Peyer's patch (tissue), 4 donors: ENCODE data around the gene ZNHIT1. TPM values are rescaled to one million over a fixed set of nuclear protein-coding genes. Genes with fewer than 3 reads are reported as not detected.

ENCODE experiments used
- DNase-seq, 3 donors: peaks; one replicate each; pipeline ENCODE4 v3.0.0-alpha.2; 2017 to 2019
- H3K27ac ChIP-seq, 4 donors: fragments of 200-600 bp; sonication (generic); one replicate each; pipeline ENCODE4 v1.5.1; 2016 to 2019
- H3K27me3 ChIP-seq, 2 donors: fragments of 200-600 bp; sonication (generic); one replicate each; pipeline ENCODE4 v1.5.1; 2019
- H3K36me3 ChIP-seq, 3 donors: fragments of 200-600 bp; sonication (generic); one replicate each; pipeline ENCODE4 v1.5.1; 2016 to 2019
- H3K4me1 ChIP-seq, 4 donors: fragments of 200-600 bp; sonication (generic); one replicate each; pipeline ENCODE4 v1.5.1; 2016 to 2019
- H3K4me3 ChIP-seq, 4 donors: fragments of 200-600 bp; sonication (generic); 1 replicate in 3 of 4; 2 replicates in 1 of 4; pipeline ENCODE4 v1.5.1; 2016 to 2019; ENCODE audit warnings: mild to moderate bottlenecking in 1 of 4
- H3K9me3 ChIP-seq, 4 donors: fragments of 200-600 bp; sonication (generic); one replicate each; pipeline ENCODE4 v1.5.1; 2016 to 2019; ENCODE audit warnings: mild to moderate bottlenecking in 1 of 4
- POLR2A ChIP-seq, 2 donors: fragments of 450-650 bp; IDR thresholded peaks; one replicate each; pipeline ENCODE4 v1.5.1; 2017; ENCODE audit warnings: antibody characterized with exemption in 2 of 2, mild to moderate bottlenecking in 2 of 2, moderate library complexity in 2 of 2
- total RNA-seq, 4 donors: library from RNA; depleted of rRNA; stranded (reverse); fragments of >200 nt; gene quantifications; one replicate each; pipeline ENCODE4 v1.1.0, GENCODE V29; 2016
- TF ChIP-seq, protein P1 (sequence below), 6 experiments: fragments of 450-650 bp in 4 of 6; fragments of 200-600 bp in 2 of 6; sonication (generic) in 1 of 6; IDR thresholded peaks; one replicate each; pipeline ENCODE4 v1.5.1; 2017 to 2019; ENCODE audit warnings: antibody characterized with exemption in 6 of 6, mild to moderate bottlenecking in 3 of 6, moderate library complexity in 1 of 6

ZNHIT1 gene
- total RNA-seq, 4 donors from 2014 or later, result 37.1 to 142 (median 110) TPM

DNA sequence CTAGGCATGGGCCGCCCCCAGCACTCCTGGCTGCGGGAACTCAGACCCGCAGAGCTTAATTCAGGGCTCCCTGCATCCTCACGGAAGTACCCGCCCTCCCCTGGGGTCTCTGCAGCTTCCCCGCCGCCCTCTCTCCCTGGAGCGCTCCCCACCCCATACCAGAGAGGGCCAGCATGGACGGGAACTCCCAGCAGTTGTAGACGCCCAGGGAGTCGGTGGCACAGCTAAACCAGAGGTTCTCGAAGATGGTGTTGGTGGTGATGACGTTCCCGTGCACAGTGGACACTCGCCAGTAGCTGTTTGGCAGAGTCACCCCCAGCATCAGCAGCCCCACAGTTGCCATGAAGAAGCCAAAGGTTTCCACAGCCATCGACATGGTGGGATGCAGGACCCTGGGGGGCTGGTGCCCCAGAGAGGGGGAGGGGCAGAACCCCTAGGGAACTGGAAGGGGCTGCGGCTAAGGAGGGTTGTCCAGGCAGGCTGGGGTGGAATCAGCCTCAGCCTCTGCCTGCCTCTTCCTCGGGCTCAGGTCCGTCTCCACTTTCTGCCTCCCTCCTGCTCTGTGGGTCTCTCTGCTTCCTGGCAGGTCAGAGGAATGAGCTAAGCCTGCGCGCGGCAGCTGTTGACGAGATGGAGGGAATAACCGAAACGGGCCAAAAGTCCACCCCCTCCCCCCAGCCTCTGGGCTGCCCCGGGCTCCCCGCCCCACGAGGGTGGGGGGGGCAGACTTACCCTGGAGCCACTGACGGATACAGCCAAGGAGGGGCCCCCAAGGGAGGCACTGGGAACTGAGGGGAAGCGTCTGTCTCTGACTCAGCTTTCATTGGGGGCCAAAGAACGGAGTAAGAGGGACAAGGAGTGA is 19.5 kb downstream of the ZNHIT1 start, which contains the start of gene CLDN15:
CLDN15 (minus strand) TSS at position 597 of the 862 bp plus-strand sequence; CDS start at position 376, 221 bp downstream.
- peaks cover 0 to 15% (median 0%) of the 10 kb centered on the region in 3 donors for H3K36me3 ChIP-seq
- no peaks in the 10 kb centered on the region for H3K27me3 ChIP-seq
- peak in 2 of 3 donors; percentile 93 to 95 for DNase-seq
- peak within 1 kb of the TSS; percentile 49 to 100 (median 85) for H3K27ac ChIP-seq
- TF ChIP-seq POLR2A (IDR thresholded peaks at IDR 0.05), result peak; percentile 89 to 92
- TF ChIP-seq, protein P1, sequence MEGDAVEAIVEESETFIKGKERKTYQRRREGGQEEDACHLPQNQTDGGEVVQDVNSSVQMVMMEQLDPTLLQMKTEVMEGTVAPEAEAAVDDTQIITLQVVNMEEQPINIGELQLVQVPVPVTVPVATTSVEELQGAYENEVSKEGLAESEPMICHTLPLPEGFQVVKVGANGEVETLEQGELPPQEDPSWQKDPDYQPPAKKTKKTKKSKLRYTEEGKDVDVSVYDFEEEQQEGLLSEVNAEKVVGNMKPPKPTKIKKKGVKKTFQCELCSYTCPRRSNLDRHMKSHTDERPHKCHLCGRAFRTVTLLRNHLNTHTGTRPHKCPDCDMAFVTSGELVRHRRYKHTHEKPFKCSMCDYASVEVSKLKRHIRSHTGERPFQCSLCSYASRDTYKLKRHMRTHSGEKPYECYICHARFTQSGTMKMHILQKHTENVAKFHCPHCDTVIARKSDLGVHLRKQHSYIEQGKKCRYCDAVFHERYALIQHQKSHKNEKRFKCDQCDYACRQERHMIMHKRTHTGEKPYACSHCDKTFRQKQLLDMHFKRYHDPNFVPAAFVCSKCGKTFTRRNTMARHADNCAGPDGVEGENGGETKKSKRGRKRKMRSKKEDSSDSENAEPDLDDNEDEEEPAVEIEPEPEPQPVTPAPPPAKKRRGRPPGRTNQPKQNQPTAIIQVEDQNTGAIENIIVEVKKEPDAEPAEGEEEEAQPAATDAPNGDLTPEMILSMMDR (IDR thresholded peaks at IDR 0.05), result no peak
- H3K4me3 ChIP-seq, result peak within 1 kb of the TSS in 3 of 4 donors; percentile 33 to 60 (median 60)
- peaks cover 0 to 41% (median 2%) of the 10 kb centered on the region in 4 donors for H3K4me1 ChIP-seq
- no peaks in the 10 kb centered on the region for H3K9me3 ChIP-seq

DNA sequence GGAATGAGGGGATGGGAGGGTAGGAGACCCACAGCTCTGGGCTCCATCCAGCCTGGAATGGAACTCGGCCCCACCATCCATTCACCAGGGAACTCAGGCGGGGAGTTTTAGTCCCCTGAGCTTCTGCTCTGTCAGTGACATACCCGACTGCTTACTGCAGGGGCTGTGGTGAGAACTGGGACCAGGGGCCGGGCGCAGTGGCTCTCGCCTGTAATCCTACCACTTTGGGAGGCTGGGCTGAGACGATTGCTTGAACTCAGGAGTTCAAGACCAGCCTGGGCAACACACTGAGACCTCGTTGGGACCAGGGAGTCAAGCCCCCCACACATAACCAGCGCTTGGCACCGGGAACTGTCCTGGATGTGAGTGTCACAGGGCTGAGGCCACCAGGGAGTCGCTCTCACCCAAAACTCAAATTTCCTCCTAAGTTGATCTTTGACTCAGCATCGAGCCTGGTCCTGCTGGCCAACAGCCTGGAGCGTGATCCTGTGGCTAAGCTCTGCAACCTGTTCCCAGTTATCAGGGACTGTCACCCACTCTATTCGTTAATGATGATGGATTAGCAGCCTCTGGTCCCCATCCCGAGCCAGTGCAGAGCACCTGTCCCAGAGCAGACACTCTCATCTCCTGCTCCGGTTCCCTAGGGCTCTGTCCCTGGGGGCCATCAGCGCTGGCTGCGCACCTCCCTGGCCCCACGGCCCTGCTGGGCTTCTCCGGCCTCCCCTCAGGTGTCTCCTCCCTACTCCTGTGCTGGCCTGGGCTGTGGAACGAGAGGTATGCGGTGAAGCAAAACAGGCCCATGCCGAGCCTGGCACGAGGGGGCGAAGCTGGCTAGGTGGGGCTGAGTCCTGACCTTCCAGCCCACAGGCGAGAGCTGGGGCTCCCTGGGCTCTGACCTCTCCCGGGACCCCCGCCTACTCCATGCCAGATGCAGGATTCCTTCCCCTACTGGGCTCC is 20.5 kb downstream of the ZNHIT1 start:
- H3K9me3 ChIP-seq, result no peaks in the 10 kb centered on the region
- peak in 2 of 3 donors; percentile 56 to 66 for DNase-seq
- peak; percentile 7 to 59 for TF ChIP-seq POLR2A (IDR thresholded peaks at IDR 0.05)
- TF ChIP-seq, protein P1 (IDR thresholded peaks at IDR 0.05), result no peak
- H3K27me3 ChIP-seq, result no peaks in the 10 kb centered on the region
- H3K36me3 ChIP-seq, result peaks cover 0 to 15% (median 0%) of the 10 kb centered on the region in 3 donors
- H3K27ac ChIP-seq, result peak overlapping the region; percentile 49 to 100 (median 85)
- H3K4me3 ChIP-seq, result peak overlapping the region in 2 of 4 donors; percentile 60
- H3K4me1 ChIP-seq, result peaks cover 0 to 36% (median 4%) of the 10 kb centered on the region in 4 donors

DNA sequence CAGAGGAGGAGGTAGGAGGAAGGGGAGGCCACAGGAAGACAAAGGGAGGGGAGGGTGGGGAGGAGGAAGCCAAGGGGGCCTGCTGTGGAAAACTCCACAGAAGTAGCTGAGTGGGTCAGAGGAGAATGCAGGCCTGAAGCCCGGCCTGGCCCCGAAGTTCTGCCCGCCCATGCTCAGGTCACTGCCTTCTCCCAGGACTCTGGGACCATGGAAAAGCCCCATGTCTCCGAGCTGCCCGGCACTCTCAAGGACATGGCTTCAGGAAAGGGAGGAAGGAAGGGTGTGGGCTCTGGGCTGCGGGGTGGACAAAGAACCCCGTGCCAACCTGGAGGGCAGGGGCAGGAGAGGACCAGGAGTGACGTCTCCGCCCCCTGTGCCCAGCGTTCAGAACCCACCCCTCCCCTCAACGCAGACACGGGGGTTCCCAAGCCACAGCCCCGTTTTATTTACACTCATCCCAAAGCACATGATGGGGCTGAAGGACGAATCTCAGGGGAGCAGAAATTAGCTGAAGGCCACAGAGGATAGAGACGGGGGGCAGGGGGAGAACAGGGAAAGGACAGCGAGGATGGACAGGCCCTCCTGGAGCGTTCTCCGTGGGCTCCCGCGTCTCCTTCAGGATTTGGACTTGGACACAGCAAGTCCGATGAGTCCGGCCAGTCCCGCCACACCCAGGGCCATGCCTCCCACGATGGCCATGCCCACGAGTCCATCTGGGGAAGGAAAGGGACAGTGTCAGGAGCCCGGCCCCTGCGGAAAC is 21.4 kb downstream of the ZNHIT1 start:
- peaks cover 0 to 15% (median 0%) of the 10 kb centered on the region in 3 donors for H3K36me3 ChIP-seq
- peak; percentile 61 to 64 for TF ChIP-seq POLR2A (IDR thresholded peaks at IDR 0.05)
- TF ChIP-seq, protein P1 (IDR thresholded peaks at IDR 0.05), result no peak
- H3K4me1 ChIP-seq, result peaks cover 0 to 41% (median 9%) of the 10 kb centered on the region in 4 donors
- no peaks in the 10 kb centered on the region for H3K27me3 ChIP-seq
- H3K4me3 ChIP-seq, result peak overlapping the region in 2 of 4 donors; percentile 60
- peak overlapping the region in 3 of 4 donors; percentile 72 to 100 (median 98) for H3K27ac ChIP-seq
- no peaks in the 10 kb centered on the region for H3K9me3 ChIP-seq
- DNase-seq, result peak in 2 of 3 donors; percentile 76 to 81

DNA sequence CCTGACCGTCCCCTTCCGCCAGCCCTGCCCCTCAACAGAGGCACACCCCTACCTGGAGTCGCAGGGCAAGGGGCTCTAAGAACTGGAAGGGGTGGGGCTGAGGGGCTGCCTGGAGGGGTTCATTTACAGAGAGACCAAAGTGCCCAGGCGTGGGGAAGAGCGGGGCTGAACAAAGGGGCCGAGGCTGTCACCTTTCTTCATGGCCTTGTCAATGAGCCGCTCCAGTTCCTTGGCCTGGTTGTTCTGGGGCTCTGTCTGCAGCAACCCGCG is 21.9 kb downstream of the ZNHIT1 start:
- peak overlapping the region in 2 of 4 donors; percentile 60 for H3K4me3 ChIP-seq
- peaks cover 0 to 41% (median 9%) of the 10 kb centered on the region in 4 donors for H3K4me1 ChIP-seq
- TF ChIP-seq, protein P1 (IDR thresholded peaks at IDR 0.05), result no peak
- TF ChIP-seq POLR2A (IDR thresholded peaks at IDR 0.05), result no peak
- peak overlapping the region in 3 of 4 donors; percentile 72 to 100 (median 98) for H3K27ac ChIP-seq
- no peaks in the 10 kb centered on the region for H3K27me3 ChIP-seq
- DNase-seq, result no peak
- peaks cover 0 to 15% (median 0%) of the 10 kb centered on the region in 3 donors for H3K36me3 ChIP-seq
- H3K9me3 ChIP-seq, result no peaks in the 10 kb centered on the region
